GM12875 (cell line): ENCODE measurements around the gene POC1A.

Experiments
- H3K4me3 ChIP-seq: one replicate; pipeline ENCODE4 v1.5.1; 2011; ENCODE audit warnings: low read depth, low read length, control low read depth
- TF ChIP-seq, protein P1 (sequence below): IDR thresholded peaks from 2 replicates; pipeline ENCODE4 v1.5.1; 2011; ENCODE audit warnings: low read depth, mild to moderate bottlenecking, control low read depth, inconsistent platforms, low read length, moderate library complexity, borderline replicate concordance; ENCODE audit not compliant: insufficient read depth

POC1A gene

DNA sequence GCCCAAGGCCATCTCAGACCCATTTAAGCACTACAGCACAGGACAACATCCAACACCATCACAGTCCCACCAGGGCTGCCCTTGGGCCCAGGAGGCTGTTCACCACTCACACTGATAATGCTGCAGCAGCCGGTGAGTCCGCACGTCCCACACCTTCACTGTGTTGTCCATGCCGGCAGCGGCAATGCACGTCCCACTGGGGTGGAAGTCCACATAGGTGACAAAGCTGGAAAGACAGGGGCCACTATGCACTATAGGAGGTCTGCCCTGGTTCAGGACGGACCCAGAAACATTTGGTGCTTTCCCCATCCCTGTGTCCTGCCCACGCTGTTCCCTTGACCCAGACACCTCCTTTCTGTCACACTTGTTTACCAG lies 8.5 kb downstream of the POC1A start:
- no peak overlapping the region for H3K4me3 ChIP-seq
- TF ChIP-seq, protein P1, sequence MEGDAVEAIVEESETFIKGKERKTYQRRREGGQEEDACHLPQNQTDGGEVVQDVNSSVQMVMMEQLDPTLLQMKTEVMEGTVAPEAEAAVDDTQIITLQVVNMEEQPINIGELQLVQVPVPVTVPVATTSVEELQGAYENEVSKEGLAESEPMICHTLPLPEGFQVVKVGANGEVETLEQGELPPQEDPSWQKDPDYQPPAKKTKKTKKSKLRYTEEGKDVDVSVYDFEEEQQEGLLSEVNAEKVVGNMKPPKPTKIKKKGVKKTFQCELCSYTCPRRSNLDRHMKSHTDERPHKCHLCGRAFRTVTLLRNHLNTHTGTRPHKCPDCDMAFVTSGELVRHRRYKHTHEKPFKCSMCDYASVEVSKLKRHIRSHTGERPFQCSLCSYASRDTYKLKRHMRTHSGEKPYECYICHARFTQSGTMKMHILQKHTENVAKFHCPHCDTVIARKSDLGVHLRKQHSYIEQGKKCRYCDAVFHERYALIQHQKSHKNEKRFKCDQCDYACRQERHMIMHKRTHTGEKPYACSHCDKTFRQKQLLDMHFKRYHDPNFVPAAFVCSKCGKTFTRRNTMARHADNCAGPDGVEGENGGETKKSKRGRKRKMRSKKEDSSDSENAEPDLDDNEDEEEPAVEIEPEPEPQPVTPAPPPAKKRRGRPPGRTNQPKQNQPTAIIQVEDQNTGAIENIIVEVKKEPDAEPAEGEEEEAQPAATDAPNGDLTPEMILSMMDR: no peak

DNA sequence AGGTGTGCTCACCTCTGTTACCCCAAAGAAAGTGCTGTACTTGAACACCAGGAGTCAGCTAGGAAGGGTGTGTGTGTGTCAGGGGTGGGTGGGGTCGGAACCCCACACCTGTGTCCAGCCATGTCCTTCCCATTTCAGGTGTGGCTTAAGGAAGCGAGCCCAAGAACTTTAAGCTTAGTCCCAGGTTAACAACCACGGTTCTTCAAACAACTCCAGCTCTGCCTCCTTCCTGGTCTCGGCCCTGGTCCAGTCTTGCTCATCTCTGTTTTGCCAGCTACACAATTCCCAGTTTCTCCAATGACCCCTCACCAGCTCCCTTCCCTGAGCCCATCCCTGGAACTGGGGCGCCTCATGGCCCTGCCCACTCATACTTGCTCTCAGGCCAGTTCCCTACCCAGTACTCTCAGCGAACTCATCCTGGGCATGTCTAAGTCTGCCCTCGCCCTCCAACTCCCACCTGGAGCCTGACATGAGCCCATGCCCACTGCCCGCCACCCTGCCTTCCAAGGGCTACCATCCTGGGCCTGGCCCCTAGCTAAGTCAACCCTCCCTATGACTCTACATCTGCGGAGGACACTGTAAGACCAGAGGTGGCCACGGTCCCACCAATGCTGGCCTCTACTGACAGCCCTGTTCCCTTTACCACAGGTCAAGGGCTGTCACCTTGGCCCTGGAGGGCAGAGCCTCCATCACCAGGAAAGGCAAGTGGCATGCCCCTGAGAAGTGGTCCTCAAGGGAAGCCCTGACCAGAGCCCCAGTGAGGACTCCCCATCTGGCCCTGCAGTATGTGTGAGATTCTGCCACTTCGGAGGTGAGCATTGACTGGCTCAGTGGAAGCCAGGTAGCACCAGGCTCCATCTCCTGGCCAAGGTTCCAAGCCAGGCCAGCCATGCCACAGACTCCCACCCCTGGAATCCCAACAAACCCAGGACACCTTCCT lies 9.2 kb downstream of the POC1A start:
- H3K4me3 ChIP-seq: no peak overlapping the region
- TF ChIP-seq, protein P1: no peak

DNA sequence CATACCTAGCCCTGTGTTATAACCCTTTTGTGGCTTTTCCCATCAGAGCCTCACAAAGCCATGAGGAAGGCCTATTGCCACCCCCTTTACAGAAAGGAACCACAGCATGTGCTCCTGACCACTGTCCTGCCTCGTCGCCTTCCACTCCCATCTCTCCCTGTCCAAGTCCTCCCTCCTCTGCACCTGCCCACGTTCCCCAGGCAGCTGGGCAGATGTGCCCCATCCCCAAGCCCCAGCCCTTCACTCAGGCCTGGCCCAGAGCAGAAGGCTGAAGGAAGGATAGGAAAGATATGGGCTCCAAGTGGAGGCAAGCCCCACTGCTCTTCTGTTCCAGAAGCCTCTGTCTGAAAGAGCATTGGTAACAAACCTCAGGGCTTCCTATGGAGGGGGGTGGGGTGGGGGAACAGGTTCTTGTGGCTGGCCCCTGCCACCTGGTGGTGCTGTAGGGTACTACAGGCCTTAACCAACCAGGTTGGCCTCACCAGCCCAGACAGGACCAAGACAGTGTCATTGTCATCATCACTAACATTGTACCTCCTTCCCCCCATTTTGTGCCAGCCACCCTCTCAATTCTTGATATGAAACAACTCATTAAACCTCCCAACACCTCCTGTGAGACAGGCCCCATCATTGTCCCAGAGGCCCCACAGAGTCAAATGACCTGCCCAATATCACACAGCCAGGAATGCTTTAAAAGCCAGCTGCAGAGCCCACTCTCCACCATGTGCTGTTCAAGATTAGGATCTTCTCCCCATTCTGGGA lies 10.0 kb downstream of the POC1A start:
- TF ChIP-seq, protein P1: peak; percentile 95
- H3K4me3 ChIP-seq: no peak overlapping the region

DNA sequence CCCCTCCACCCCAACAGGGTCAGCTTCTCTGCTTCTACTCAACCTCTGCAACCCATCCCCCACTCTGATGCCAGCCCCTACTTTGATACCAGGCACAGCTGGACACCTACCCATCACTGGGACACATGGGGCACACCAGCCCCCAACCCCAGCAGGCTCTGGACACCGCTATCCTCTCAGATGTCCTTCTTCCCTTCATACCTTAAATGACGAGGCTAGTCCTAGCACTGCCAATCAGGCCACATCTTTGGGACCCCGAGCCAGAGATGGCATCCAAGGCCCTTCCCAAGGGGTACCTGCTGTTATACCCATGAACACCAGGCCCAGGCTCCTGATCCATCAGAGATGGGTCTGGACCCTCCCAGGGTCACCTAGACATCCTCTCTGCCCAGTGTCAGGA lies 10.6 kb downstream of the POC1A start:
- H3K4me3 ChIP-seq: no peak overlapping the region
- TF ChIP-seq, protein P1: no peak

DNA sequence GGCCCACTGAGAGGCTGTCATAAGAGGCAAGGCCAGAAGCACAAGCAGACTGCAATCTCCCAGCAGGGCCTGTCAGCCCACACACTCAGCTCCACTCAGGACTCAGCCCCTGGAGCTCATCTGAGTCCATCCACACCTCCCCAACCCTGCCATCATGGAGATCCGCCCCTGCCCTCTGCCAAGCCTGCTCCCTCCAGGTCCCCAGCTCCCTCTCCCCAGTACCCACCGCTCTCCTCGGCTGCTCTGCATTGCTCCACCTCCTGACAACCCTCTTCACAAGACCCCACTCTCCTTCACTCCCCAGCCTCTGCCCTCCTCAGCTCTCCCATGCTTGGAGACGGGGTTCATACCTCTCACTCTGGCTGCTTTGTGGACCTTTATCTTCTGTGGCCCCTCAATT lies 11.1 kb downstream of the POC1A start:
- no peak overlapping the region for H3K4me3 ChIP-seq
- TF ChIP-seq, protein P1: no peak

DNA sequence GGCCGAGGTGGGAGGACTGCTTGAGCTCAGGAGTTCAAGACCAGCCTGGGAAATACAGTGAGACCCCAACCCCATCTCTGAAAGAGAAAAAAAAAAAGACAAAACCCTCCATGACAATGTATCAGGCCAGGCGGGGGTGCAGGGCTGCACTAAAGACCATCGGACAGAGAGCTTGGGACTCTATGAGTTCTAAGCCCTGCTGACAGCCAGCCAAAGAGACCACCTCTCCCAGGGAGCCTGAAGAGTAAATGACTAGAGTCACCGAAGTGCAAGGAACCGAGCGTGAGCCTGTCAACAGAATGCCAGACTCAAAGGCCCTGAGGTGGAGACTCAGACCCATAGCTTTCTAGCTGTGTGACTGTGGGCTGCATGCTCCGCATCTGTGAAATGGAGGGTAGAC lies 12.5 kb downstream of the POC1A start:
- H3K4me3 ChIP-seq: no peak overlapping the region
- TF ChIP-seq, protein P1: no peak
